Neuronal stem cell (in vitro differentiated cells): Measurements from ENCODE around the gene CBX8.

ENCODE experiments used
- DNase-seq: peaks from one replicate; pipeline ENCODE4 v3.0.0-alpha.2; 2013; ENCODE audit warnings: low spot score
- H2AFZ ChIP-seq: one replicate; pipeline ENCODE4 v1.6.1; 2013; ENCODE audit warnings: mild to moderate bottlenecking, low read length, inconsistent platforms
- H2AK5ac ChIP-seq: 2 replicates; pipeline ENCODE4 v1.6.1; 2013; ENCODE audit warnings: low read depth, mild to moderate bottlenecking, inconsistent platforms, low read length, moderate library complexity, mixed read lengths
- H2BK120ac ChIP-seq: 2 replicates; pipeline ENCODE4 v1.6.1; 2013; ENCODE audit warnings: low read depth, mild to moderate bottlenecking, inconsistent platforms, low read length, moderate library complexity, mixed read lengths
- H2BK12ac ChIP-seq: one replicate; pipeline ENCODE4 v1.6.1; 2013; ENCODE audit warnings: low read length, inconsistent platforms
- H2BK15ac ChIP-seq: 2 replicates; pipeline ENCODE4 v1.6.1; 2013; ENCODE audit warnings: mild to moderate bottlenecking, low read length, inconsistent platforms, mixed read lengths
- H2BK5ac ChIP-seq: one replicate; pipeline ENCODE4 v1.6.1; 2013; ENCODE audit warnings: inconsistent platforms, mild to moderate bottlenecking, low read length, moderate library complexity
- H3K14ac ChIP-seq: one replicate; pipeline ENCODE4 v1.6.1; 2013; ENCODE audit warnings: low read length, inconsistent platforms
- H3K18ac ChIP-seq: 2 replicates; pipeline ENCODE4 v1.6.1; 2013; ENCODE audit warnings: low read length, inconsistent platforms
- H3K23ac ChIP-seq: 2 replicates; pipeline ENCODE4 v1.6.1; 2013; ENCODE audit warnings: low read depth, mild to moderate bottlenecking, mixed read lengths, low read length, inconsistent platforms; ENCODE audit not compliant: poor library complexity
- H3K27ac ChIP-seq: replicated peaks from 3 replicates; pipeline ENCODE4 v1.5.1; 2013; ENCODE audit warnings: low read length, inconsistent platforms
- H3K27me3 ChIP-seq, 3 experiments: 2 replicates each; pipeline ENCODE4 v1.6.1; 2013; ENCODE audit warnings: low read length in 3 of 3, mild to moderate bottlenecking in 2 of 3, inconsistent platforms in 1 of 3, low read depth in 1 of 3, mixed read lengths in 1 of 3, moderate library complexity in 1 of 3; ENCODE audit not compliant: control insufficient read depth in 3 of 3, insufficient read depth in 3 of 3
- H3K36me3 ChIP-seq, 2 donors: replicated peaks in 1 of 2; 2 replicates each; pipeline ENCODE4 v1.6.1; 2013; ENCODE audit warnings: low read length in 2 of 2; ENCODE audit not compliant: control insufficient read depth in 2 of 2, insufficient read depth in 2 of 2
- H3K4ac ChIP-seq: 2 replicates; pipeline ENCODE4 v1.6.1; 2013; ENCODE audit warnings: inconsistent platforms, mild to moderate bottlenecking, low read length, moderate library complexity
- H3K4me1 ChIP-seq, 2 donors: 1 replicate in 1 of 2; 2 replicates in 1 of 2; pipeline ENCODE4 v1.6.1; 2013; ENCODE audit warnings: low read length in 2 of 2, low read depth in 1 of 2; ENCODE audit not compliant: control insufficient read depth in 2 of 2, insufficient read depth in 1 of 2
- H3K4me2 ChIP-seq: one replicate; pipeline ENCODE4 v1.6.1; 2013; ENCODE audit warnings: mild to moderate bottlenecking, low read length, inconsistent platforms; ENCODE audit not compliant: insufficient read depth, poor library complexity, severe bottlenecking
- H3K4me3 ChIP-seq, 2 donors: 2 replicates each; pipeline ENCODE4 v1.5.1; 2013; ENCODE audit warnings: low read length in 2 of 2, mild to moderate bottlenecking in 2 of 2, inconsistent platforms in 1 of 2, moderate library complexity in 1 of 2
- H3K79me1 ChIP-seq: one replicate; pipeline ENCODE4 v1.6.1; 2013; ENCODE audit warnings: low read depth, mild to moderate bottlenecking, inconsistent platforms, low read length, moderate library complexity
- H3K9ac ChIP-seq: one replicate; pipeline ENCODE4 v1.6.1; 2013; ENCODE audit warnings: mild to moderate bottlenecking, low read depth, low read length, inconsistent platforms; ENCODE audit not compliant: poor library complexity
- H3K9me3 ChIP-seq, 2 donors: replicated peaks in 1 of 2; 2 replicates each; pipeline versions ENCODE3 to v1.6.1; 2013; ENCODE audit warnings: low read length in 2 of 2, mild to moderate bottlenecking in 2 of 2, inconsistent platforms in 1 of 2, low read depth in 1 of 2, mixed read lengths in 1 of 2, moderate library complexity in 1 of 2; ENCODE audit not compliant: control insufficient read depth in 2 of 2, insufficient read depth in 1 of 2
- H4K8ac ChIP-seq: one replicate; pipeline ENCODE4 v1.6.1; 2013; ENCODE audit warnings: low read depth, mild to moderate bottlenecking, inconsistent platforms, low read length, moderate library complexity
- H4K91ac ChIP-seq: one replicate; pipeline ENCODE4 v1.6.1; 2013; ENCODE audit warnings: low read length, low read depth, mild to moderate bottlenecking, inconsistent platforms; ENCODE audit not compliant: poor library complexity
- WGBS, 2 donors: extraction: QIAGEN DNeasy Blood & Tissue Kit; methylation state at CpG; one replicate each; pipeline ENCODE4 v1.1.7; 2013; ENCODE audit warnings: missing lambda C conversion rate in 2 of 2, mixed read lengths in 1 of 2; ENCODE audit not compliant: insufficient read length in 2 of 2, insufficient replicate concordance in 1 of 2; ENCODE audit errors: extremely low coverage in 2 of 2; 5-methylcytosine and 5-hydroxymethylcytosine counted together

CBX8 gene

DNA sequence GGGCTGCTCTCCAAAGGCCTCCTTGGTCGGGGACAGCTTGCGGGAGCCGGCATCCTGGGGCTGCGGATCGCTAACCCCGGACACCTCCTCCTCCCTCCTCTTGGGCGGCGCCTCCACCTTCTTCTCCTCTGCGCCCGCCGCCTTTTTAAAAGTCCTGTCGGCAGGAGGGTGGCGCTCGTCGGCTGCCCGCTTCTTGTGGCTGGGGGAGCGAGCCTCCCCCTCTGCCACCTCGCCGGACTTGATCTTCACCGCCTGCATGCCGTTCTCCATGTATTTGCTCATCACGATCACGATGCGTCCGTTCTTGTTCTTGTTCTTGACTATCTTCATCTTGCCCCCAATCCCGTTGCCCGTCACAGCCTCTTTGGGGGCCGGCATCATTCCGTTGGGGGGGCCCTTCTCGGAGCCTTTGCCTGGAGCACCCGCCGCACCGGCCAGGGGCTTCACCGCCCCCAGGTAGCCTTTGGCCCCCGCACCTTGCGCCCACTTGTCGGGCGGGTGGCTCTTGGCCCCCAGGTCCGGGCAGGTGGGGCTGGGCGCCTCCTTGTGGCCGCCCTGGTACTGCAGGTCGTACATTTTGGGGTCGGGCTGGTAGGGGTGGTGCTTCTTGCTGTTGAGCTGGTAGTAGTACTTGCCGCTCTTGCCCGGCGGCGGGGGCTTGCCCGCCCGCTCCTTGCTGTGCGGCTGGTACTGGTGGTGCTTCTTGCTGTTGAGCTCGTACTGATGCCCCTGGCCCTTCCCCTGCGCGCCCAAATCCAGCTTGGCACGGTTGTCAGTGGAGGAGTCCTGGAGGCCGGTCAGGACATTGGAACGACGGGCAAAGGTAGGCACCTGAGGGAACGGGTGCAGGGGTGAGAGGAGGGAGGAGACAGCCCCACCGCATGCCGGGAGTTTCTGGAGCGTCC lies 37.9 kb upstream of the CBX8 start:
- H3K4me3 ChIP-seq = no peak overlapping the region
- H2BK15ac ChIP-seq = peak overlapping the region; percentile 92
- no peak for DNase-seq

DNA sequence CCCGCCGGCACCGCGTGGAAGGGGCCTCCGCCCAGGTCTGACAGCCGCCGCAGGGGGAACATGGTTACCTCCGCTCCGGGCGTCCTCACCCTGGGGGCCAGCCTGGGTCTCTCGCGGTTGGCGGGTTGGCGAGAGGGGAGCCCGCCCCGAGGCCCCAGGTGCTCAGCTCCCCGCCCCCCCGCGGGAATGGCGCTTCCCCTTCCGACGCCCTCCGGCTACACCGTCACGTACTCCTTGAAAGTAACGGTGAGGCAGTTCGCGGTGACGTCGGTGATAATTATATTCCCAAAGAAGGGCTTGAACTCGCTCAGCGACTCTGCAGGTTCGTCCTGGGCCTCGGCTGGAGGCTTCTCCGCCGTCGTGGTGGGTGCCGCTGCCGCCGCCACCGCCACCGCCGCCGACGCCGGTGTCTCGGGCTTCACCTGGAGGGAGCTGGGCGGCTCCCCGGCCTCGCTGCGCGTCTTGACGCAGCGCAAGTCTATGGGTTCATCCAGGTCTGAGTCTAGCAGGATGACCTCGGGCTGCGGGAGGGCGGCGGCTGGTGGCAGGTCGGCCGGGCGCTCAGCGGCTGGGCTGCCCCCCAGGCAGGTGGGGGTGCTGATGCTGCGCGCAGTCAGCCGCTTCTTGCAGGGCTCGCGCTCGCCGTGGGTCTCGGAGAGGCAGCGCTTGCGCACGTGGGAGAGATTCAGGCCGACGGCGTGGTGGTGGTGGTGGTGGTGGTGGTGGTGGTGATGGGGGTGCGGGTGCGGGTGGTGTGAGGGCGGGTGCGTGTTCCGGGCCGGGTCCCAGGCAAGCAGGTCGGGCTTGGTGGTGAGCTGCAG lies 37.1 kb upstream of the CBX8 start:
- Histone ChIP-seq H2BK5ac (peak overlapping the region; percentile 36), H3K4ac (no peak overlapping the region), H2AK5ac (peak overlapping the region; percentile 99), H4K91ac (no peak overlapping the region), H3K79me1 (peaks cover 3% of the 10 kb centered on the region), H3K9ac (peak overlapping the region; percentile 80), H2BK120ac (peak overlapping the region; percentile 38), H2BK15ac (peak overlapping the region; percentile 92), H3K14ac (no peak overlapping the region), H3K4me2 (peak overlapping the region; percentile 32), H3K36me3 (peaks cover 0 to 51% of the 10 kb centered on the region in 2 donors), H3K4me3 (no peak overlapping the region), H3K23ac (peak overlapping the region; percentile 97), H3K4me1 (peaks cover 34 to 47% of the 10 kb centered on the region in 2 donors), H2AFZ (no peak overlapping the region), H3K18ac (peak overlapping the region; percentile 95), H3K27me3 (peaks cover 0 to 49% (median 15%) of the 10 kb centered on the region in 3 experiments), H4K8ac (peak overlapping the region; percentile 9), H3K9me3 (no peaks in the 10 kb centered on the region), H3K27ac (no peak overlapping the region), H2BK12ac (peak overlapping the region; percentile 87)
- WGBS, 2 donors = no CpG with 5 or more reads among the region's 83 CpGs
- DNase-seq = no peak

More for the DNA sequence above, 37.9 kb upstream of the CBX8 start:
- WGBS, 2 donors = no CpG with 5 or more reads among the region's 61 CpGs
- Histone ChIP-seq H3K4me2 (peak overlapping the region; percentile 32), H4K8ac (no peak overlapping the region), H3K14ac (peak overlapping the region; percentile 75), H2AK5ac (peak overlapping the region; percentile 89), H3K23ac (peak overlapping the region; percentile 97), H3K18ac (peak overlapping the region; percentile 95), H2AFZ (no peak overlapping the region), H3K36me3 (peaks cover 0 to 51% of the 10 kb centered on the region in 2 donors), H3K4me1 (peaks cover 30 to 46% of the 10 kb centered on the region in 2 donors), H3K4ac (no peak overlapping the region), H3K27ac (no peak overlapping the region), H2BK120ac (no peak overlapping the region), H4K91ac (no peak overlapping the region), H2BK5ac (peak overlapping the region; percentile 36), H2BK12ac (peak overlapping the region; percentile 73), H3K27me3 (peaks cover 2 to 51% (median 16%) of the 10 kb centered on the region in 3 experiments), H3K79me1 (peaks cover 3% of the 10 kb centered on the region), H3K9me3 (no peaks in the 10 kb centered on the region), H3K9ac (peak overlapping the region; percentile 80)

DNA sequence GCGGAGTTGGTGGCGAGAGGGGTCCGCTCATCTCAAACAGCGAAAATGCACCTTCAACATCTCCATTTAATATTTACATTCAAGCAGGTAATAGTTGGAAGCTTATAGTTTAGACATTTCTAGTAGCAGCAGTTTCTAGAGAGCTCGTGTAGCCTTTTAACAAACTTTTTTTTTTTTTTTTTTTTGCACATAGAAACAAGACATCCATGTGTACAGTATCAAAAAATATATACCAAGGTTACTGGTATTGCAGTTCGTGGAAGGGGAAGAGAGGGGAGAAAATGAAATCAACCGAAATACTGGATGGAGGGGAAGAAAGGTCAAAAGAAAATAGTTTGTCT lies 36.2 kb upstream of the CBX8 start:
- Histone ChIP-seq H3K27ac (no peak overlapping the region), H2AFZ (no peak overlapping the region), H3K14ac (no peak overlapping the region), H3K79me1 (peaks cover 3% of the 10 kb centered on the region), H3K23ac (no peak overlapping the region), H2BK12ac (no peak overlapping the region), H3K4me1 (peaks cover 42 to 46% of the 10 kb centered on the region in 2 donors), H3K27me3 (peaks cover 0 to 49% (median 15%) of the 10 kb centered on the region in 3 experiments), H3K9ac (peak overlapping the region; percentile 65), H2AK5ac (no peak overlapping the region), H3K36me3 (peaks cover 0 to 51% of the 10 kb centered on the region in 2 donors), H3K4me2 (peak overlapping the region; percentile 87), H3K4me3 (no peak overlapping the region), H2BK5ac (no peak overlapping the region), H3K18ac (peak overlapping the region; percentile 98), H4K8ac (no peak overlapping the region), H4K91ac (no peak overlapping the region), H2BK120ac (no peak overlapping the region), H3K4ac (no peak overlapping the region), H2BK15ac (no peak overlapping the region), H3K9me3 (no peaks in the 10 kb centered on the region)
- DNase-seq = no peak
- no CpG with 5 or more reads among the region's 7 CpGs for WGBS, 2 donors
